Panc1 (cell line): ENCODE measurements around the gene TRIM41. TPM values are rescaled to one million over a fixed set of nuclear protein-coding genes. Genes with fewer than 3 reads are reported as not detected.

Experiments used
- ATAC-seq: fragments of 200-7000 bp; cut with Tn5 transposase; 2 replicates; pipeline ENCODE4 v1.9.1; 2020; ENCODE audit warnings: mild to moderate bottlenecking, moderate library complexity
- BruUV-seq: library from RNA; stranded (reverse); fragments of 400-500 nt; replicated peaks from 2 replicates; lab custom pipeline; 2021; lab: Mats Ljungman, UMichigan
- CTCF ChIA-PET: fragments of 300-600 bp; sonication (Branson Sonifier 250); formaldehyde crosslinking; loops from one replicate; lab custom pipeline; 2022; ENCODE audit warnings: antibody characterized with exemption; lab: Charles Lee
- POLR2A ChIA-PET: fragments of 300-600 bp; sonication (Branson Sonifier 250); formaldehyde crosslinking; loops from one replicate; lab custom pipeline; 2022; ENCODE audit warnings: antibody characterized with exemption; lab: Charles Lee
- DNase-seq: peaks from one replicate; pipeline ENCODE4 v3.0.0-alpha.2; 2010; ENCODE audit warnings: low read depth, low spot score
- H3K27ac ChIP-seq: 2 replicates; pipeline ENCODE4 v1.5.1; 2011; ENCODE audit warnings: mild to moderate bottlenecking, low read length, inconsistent platforms
- H3K27me3 ChIP-seq: fragments of 200-500 bp; sonication (Bioruptor generic); 2 replicates; pipeline ENCODE4 v1.6.0; 2014; ENCODE audit warnings: low read length, inconsistent platforms; ENCODE audit not compliant: control insufficient read depth, insufficient read depth
- H3K36me3 ChIP-seq: fragments of 200-500 bp; sonication (Bioruptor generic); 2 replicates; pipeline ENCODE4 v1.5.1; 2014; ENCODE audit warnings: inconsistent platforms, mild to moderate bottlenecking, low read length, moderate library complexity; ENCODE audit not compliant: control insufficient read depth, insufficient read depth
- H3K4me1 ChIP-seq: 2 replicates; pipeline ENCODE4 v1.5.1; 2011; ENCODE audit warnings: inconsistent platforms, mild to moderate bottlenecking, low read length, moderate library complexity; ENCODE audit not compliant: control insufficient read depth, insufficient read depth
- H3K4me3 ChIP-seq, 2 experiments: 2 replicates each; pipeline ENCODE4 v1.5.1; 2011 to 2012; ENCODE audit warnings: low read depth in 2 of 2, low read length in 2 of 2, mild to moderate bottlenecking in 2 of 2, inconsistent platforms in 1 of 2, moderate library complexity in 1 of 2
- H3K9me3 ChIP-seq: fragments of 200-500 bp; sonication (Bioruptor generic); 2 replicates; pipeline ENCODE4 v1.5.1; 2014; ENCODE audit warnings: low read depth, mild to moderate bottlenecking, inconsistent platforms, low read length, moderate library complexity; ENCODE audit not compliant: control insufficient read depth, insufficient read depth
- POLR2AphosphoS5 ChIP-seq: IDR thresholded peaks from 2 replicates; pipeline ENCODE4 v1.6.1; 2012; ENCODE audit warnings: mild to moderate bottlenecking, low read depth, low read length, moderate library complexity
- SIN3A ChIP-seq: IDR thresholded peaks from 2 replicates; pipeline ENCODE4 v1.6.1; 2012; ENCODE audit warnings: low read depth, mild to moderate bottlenecking, low read length, moderate library complexity, borderline replicate concordance; ENCODE audit not compliant: insufficient read depth
- TCF7L2 ChIP-seq: IDR thresholded peaks from 2 replicates; pipeline ENCODE4 v1.6.1; 2011; ENCODE audit warnings: mild to moderate bottlenecking, low read depth, low read length, inconsistent platforms
- in situ Hi-C: cut with HindIII; loops from 2 replicates; pipeline ENCODE4 v1.10.0; 2016; ENCODE audit warnings: low sequenced_read_pairs, low pct_unique_long_range_greater_than_20kb
- intact Hi-C: fragments of 100-400 bp; cut with micrococcal nuclease; formaldehyde crosslinking; loops from one replicate; pipeline ENCODE4 v1.10.0; 2022; ENCODE audit not compliant: unreplicated experiment
- total RNA-seq: library from RNA; stranded (reverse); gene quantifications from one replicate; pipeline ENCODE4 v1.2.1, GENCODE V29; 2021; ENCODE audit not compliant: unreplicated experiment
- TF ChIP-seq, protein P1 (sequence below), 2 experiments: IDR thresholded peaks; 2 replicates each; pipeline ENCODE4 v1.6.1; 2011 to 2012; ENCODE audit warnings: low read depth in 2 of 2, control low read depth in 1 of 2, low read length in 1 of 2, mild to moderate bottlenecking in 1 of 2, moderate library complexity in 1 of 2; ENCODE audit not compliant: insufficient read depth in 1 of 2
- TF ChIP-seq, protein P2 (sequence below): fragments of 450-650 bp; IDR thresholded peaks from 2 replicates; pipeline ENCODE4 v1.5.1; 2017; ENCODE audit warnings: mild to moderate bottlenecking

Gene TRIM41
- total RNA-seq, 1 experiment from 2014 or later = 58.3 TPM

DNA sequence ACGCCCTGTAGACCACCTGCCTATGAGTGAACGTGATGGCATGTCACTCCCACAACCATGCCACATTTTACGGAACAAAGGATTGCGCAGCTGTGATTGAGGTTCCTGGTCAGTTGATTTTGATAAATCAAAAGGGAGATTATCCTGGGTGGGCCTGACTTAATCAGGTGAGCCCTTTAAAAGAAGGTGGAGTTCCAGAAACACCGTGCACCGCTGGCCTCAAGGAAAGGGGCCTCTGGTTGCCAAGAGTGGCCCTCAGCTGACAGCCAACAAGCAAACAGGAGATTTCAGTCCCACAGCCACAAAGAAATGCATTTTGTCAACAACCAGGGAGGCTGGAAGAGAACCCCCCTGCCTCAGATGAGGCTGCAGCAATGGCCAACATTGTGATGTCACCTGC lies 37.1 kb upstream of the TRIM41 start:
- BruUV-seq = no TSS peak
- intact Hi-C loops = loop anchor here (10.0 kb wide), 1 partner anchor 381 kb away; the partner anchor contains the start of gene MGAT1
- H3K4me1 ChIP-seq = peaks cover 12% of the 10 kb centered on the region
- CTCF ChIA-PET = interaction anchor here (0.6 kb wide), 3 partner anchors 15 to 326 kb away, joined by 3 to 6 read pairs (median 3); no protein-coding TSS in a partner anchor
- in situ Hi-C loops = no loop called here
- H3K36me3 ChIP-seq = no peaks in the 10 kb centered on the region
- DNase-seq = no peak
- TF ChIP-seq, protein P1, sequence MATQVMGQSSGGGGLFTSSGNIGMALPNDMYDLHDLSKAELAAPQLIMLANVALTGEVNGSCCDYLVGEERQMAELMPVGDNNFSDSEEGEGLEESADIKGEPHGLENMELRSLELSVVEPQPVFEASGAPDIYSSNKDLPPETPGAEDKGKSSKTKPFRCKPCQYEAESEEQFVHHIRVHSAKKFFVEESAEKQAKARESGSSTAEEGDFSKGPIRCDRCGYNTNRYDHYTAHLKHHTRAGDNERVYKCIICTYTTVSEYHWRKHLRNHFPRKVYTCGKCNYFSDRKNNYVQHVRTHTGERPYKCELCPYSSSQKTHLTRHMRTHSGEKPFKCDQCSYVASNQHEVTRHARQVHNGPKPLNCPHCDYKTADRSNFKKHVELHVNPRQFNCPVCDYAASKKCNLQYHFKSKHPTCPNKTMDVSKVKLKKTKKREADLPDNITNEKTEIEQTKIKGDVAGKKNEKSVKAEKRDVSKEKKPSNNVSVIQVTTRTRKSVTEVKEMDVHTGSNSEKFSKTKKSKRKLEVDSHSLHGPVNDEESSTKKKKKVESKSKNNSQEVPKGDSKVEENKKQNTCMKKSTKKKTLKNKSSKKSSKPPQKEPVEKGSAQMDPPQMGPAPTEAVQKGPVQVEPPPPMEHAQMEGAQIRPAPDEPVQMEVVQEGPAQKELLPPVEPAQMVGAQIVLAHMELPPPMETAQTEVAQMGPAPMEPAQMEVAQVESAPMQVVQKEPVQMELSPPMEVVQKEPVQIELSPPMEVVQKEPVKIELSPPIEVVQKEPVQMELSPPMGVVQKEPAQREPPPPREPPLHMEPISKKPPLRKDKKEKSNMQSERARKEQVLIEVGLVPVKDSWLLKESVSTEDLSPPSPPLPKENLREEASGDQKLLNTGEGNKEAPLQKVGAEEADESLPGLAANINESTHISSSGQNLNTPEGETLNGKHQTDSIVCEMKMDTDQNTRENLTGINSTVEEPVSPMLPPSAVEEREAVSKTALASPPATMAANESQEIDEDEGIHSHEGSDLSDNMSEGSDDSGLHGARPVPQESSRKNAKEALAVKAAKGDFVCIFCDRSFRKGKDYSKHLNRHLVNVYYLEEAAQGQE (IDR thresholded peaks at IDR 0.05; ENCODE audit: insufficient read depth in 1 of 2, low read depth in 2 of 2, low read length in 1 of 2) = no peak
- TF ChIP-seq TCF7L2 = no peak
- TF ChIP-seq, protein P2, sequence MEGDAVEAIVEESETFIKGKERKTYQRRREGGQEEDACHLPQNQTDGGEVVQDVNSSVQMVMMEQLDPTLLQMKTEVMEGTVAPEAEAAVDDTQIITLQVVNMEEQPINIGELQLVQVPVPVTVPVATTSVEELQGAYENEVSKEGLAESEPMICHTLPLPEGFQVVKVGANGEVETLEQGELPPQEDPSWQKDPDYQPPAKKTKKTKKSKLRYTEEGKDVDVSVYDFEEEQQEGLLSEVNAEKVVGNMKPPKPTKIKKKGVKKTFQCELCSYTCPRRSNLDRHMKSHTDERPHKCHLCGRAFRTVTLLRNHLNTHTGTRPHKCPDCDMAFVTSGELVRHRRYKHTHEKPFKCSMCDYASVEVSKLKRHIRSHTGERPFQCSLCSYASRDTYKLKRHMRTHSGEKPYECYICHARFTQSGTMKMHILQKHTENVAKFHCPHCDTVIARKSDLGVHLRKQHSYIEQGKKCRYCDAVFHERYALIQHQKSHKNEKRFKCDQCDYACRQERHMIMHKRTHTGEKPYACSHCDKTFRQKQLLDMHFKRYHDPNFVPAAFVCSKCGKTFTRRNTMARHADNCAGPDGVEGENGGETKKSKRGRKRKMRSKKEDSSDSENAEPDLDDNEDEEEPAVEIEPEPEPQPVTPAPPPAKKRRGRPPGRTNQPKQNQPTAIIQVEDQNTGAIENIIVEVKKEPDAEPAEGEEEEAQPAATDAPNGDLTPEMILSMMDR = no peak
- TF ChIP-seq POLR2AphosphoS5 = no peak
- no peak for TF ChIP-seq SIN3A
- H3K9me3 ChIP-seq = no peaks in the 10 kb centered on the region
- H3K27ac ChIP-seq = peak overlapping the region; percentile 11; the same call in 1 of the 2 replicates
- ATAC-seq = no peak
- H3K27me3 ChIP-seq = no peaks in the 10 kb centered on the region
- POLR2A ChIA-PET = interaction anchor here (1.7 kb wide), 1 partner anchor 19 kb away, joined by 5 read pairs; the partner anchor contains the start of gene TRIM7
- H3K4me3 ChIP-seq = no peak overlapping the region

DNA sequence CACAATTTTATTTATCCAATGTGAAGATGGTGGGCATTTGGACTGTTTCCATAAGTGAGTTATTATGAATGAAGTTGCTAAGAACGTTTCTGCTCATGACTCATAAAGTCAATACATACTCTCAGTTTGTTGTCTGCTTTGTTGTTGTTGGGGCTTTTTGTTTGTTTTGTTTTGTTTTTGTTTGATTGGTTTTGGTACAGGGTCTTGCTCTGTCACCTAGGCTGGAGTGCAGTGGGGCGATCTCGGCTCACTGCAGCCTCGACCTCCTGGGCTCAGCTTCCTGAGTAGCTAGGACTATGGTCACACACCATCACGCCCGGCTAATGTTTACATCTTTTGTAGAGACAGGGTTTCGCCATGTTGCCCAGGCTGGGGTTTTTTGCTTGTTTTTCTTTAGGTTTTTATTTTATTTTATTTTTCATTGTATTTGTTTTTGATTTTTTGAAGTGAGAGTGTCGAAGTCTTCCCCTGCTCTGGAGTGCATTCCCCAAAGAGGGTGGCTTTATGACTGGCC lies 36.0 kb upstream of the TRIM41 start:
- TF ChIP-seq TCF7L2 = no peak
- no peak for TF ChIP-seq POLR2AphosphoS5
- TF ChIP-seq, protein P1 (IDR thresholded peaks at IDR 0.05; ENCODE audit: insufficient read depth in 1 of 2, low read depth in 2 of 2, low read length in 1 of 2) = no peak
- H3K27me3 ChIP-seq = no peaks in the 10 kb centered on the region
- peak overlapping the region; percentile 82 for H3K27ac ChIP-seq
- no peaks in the 10 kb centered on the region for H3K36me3 ChIP-seq
- H3K4me3 ChIP-seq = peak overlapping the region; percentile 85 to 98
- intact Hi-C loops (loop anchor here (1.0 to 10.0 kb wide), 2 partner anchors 15 to 382 kb away; partner anchors contain the start of gene MGAT1), in situ Hi-C loops (no loop called here)
- no peak for DNase-seq
- H3K9me3 ChIP-seq = no peaks in the 10 kb centered on the region
- ChIA-PET CTCF (interaction anchor here (0.6 kb wide), 1 partner anchor 16 kb away, joined by 3 read pairs; no protein-coding TSS in a partner anchor), POLR2A (no interaction called here)
- peaks cover 11% of the 10 kb centered on the region for H3K4me1 ChIP-seq
- no TSS peak for BruUV-seq
- no peak for ATAC-seq
